ENCODE results near the gene SLC25A39. TPM values are rescaled to one million over a fixed set of nuclear protein-coding genes. Genes with fewer than 3 reads are reported as not detected.

SLC25A39 gene
- total and polyA plus RNA-seq, 2 of the 13 experiments (the other 11 are each of a cell fraction or from before 2014, with no cell fraction given) = 144 to 151 TPM

DNA sequence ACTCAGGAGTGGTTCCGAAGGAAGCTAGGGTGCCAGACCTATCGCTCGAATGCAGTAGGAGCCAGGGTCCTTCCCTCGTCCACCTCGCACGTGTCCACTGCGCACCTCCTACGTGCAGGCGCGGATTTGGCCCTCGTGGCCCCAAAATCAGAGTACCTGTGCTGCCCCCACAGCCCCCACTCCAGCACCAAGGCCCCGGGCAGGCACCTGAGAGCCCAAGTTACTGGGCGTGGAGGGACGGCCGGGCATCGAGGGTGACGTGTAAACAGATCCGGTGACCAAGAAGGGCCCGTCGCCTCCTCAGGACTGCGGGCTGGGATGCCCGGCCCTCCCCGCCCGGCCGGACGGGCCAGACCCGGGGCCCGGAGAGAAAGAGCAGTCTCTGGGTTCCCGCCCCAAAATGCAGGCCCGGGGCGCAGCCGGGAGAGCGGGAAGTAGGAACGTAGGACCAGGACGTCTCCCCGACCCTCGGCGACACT is 492 bp downstream of the SLC25A39 start (continued):
- TF ChIP-seq, protein P1, sequence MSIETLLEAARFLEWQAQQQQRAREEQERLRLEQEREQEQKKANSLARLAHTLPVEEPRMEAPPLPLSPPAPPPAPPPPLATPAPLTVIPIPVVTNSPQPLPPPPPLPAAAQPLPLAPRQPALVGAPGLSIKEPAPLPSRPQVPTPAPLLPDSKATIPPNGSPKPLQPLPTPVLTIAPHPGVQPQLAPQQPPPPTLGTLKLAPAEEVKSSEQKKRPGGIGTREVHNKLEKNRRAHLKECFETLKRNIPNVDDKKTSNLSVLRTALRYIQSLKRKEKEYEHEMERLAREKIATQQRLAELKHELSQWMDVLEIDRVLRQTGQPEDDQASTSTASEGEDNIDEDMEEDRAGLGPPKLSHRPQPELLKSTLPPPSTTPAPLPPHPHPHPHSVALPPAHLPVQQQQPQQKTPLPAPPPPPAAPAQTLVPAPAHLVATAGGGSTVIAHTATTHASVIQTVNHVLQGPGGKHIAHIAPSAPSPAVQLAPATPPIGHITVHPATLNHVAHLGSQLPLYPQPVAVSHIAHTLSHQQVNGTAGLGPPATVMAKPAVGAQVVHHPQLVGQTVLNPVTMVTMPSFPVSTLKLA (IDR thresholded peaks at IDR 0.05) = no peak
- TF ChIP-seq PPARG (CRISPR knock-in tag; conservative IDR thresholded peaks at IDR 0.05) = no peak
- peak; percentile 19; the same call in 1 of the 2 replicates for TF ChIP-seq TEAD2 (CRISPR knock-in tag; IDR thresholded peaks at IDR 0.05)
- TF ChIP-seq HOXA3 (CRISPR knock-in tag; IDR thresholded peaks at IDR 0.05) = no peak
- TF ChIP-seq POGZ (CRISPR knock-in tag; IDR thresholded peaks at IDR 0.05) = no peak
- TF ChIP-seq, protein P2, sequence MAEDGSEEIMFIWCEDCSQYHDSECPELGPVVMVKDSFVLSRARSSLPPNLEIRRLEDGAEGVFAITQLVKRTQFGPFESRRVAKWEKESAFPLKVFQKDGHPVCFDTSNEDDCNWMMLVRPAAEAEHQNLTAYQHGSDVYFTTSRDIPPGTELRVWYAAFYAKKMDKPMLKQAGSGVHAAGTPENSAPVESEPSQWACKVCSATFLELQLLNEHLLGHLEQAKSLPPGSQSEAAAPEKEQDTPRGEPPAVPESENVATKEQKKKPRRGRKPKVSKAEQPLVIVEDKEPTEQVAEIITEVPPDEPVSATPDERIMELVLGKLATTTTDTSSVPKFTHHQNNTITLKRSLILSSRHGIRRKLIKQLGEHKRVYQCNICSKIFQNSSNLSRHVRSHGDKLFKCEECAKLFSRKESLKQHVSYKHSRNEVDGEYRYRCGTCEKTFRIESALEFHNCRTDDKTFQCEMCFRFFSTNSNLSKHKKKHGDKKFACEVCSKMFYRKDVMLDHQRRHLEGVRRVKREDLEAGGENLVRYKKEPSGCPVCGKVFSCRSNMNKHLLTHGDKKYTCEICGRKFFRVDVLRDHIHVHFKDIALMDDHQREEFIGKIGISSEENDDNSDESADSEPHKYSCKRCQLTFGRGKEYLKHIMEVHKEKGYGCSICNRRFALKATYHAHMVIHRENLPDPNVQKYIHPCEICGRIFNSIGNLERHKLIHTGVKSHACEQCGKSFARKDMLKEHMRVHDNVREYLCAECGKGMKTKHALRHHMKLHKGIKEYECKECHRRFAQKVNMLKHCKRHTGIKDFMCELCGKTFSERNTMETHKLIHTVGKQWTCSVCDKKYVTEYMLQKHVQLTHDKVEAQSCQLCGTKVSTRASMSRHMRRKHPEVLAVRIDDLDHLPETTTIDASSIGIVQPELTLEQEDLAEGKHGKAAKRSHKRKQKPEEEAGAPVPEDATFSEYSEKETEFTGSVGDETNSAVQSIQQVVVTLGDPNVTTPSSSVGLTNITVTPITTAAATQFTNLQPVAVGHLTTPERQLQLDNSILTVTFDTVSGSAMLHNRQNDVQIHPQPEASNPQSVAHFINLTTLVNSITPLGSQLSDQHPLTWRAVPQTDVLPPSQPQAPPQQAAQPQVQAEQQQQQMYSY (CRISPR knock-in tag; IDR thresholded peaks at IDR 0.05) = no peak
- TF ChIP-seq MZF1 (CRISPR knock-in tag; IDR thresholded peaks at IDR 0.05; ENCODE audit: borderline replicate concordance) = no peak
- TF ChIP-seq SMC3 (IDR thresholded peaks at IDR 0.05; ENCODE audit: low read length) = no peak
- no peak; the same call in 1 of the 2 replicates for TF ChIP-seq SALL1 (CRISPR knock-in tag; IDR thresholded peaks at IDR 0.05)
- TF ChIP-seq ZFX (CRISPR knock-in tag; IDR thresholded peaks at IDR 0.05; ENCODE audit: low read depth) = no peak
- no peak for TF ChIP-seq RBAK (CRISPR knock-in tag; IDR thresholded peaks at IDR 0.05)
- no peak for TF ChIP-seq PHF5A (CRISPR knock-in tag; IDR thresholded peaks at IDR 0.05; ENCODE audit: low read depth, unreplicated experiment)
- TF ChIP-seq, protein P3, sequence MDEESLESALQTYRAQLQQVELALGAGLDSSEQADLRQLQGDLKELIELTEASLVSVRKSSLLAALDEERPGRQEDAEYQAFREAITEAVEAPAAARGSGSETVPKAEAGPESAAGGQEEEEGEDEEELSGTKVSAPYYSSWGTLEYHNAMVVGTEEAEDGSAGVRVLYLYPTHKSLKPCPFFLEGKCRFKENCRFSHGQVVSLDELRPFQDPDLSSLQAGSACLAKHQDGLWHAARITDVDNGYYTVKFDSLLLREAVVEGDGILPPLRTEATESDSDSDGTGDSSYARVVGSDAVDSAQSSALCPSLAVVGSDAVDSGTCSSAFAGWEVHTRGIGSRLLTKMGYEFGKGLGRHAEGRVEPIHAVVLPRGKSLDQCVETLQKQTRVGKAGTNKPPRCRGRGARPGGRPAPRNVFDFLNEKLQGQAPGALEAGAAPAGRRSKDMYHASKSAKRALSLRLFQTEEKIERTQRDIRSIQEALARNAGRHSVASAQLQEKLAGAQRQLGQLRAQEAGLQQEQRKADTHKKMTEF (CRISPR knock-in tag; IDR thresholded peaks at IDR 0.05) = no peak
- no peak; the same call in 1 of the 2 replicates for TF ChIP-seq ZNF121 (CRISPR knock-in tag; IDR thresholded peaks at IDR 0.05)
- peak; percentile 93; the same call in 1 of the 2 replicates for TF ChIP-seq ZNF605 (CRISPR knock-in tag; IDR thresholded peaks at IDR 0.05)
- TF ChIP-seq SAFB2 (CRISPR knock-in tag; IDR thresholded peaks at IDR 0.05; ENCODE audit: borderline replicate concordance, low read depth) = 0 out of 2 replicates have a peak, but pooled peaks have one; percentile 6
- no peak for TF ChIP-seq ISX (CRISPR knock-in tag; conservative IDR thresholded peaks at IDR 0.05)
- TF ChIP-seq, protein P4, sequence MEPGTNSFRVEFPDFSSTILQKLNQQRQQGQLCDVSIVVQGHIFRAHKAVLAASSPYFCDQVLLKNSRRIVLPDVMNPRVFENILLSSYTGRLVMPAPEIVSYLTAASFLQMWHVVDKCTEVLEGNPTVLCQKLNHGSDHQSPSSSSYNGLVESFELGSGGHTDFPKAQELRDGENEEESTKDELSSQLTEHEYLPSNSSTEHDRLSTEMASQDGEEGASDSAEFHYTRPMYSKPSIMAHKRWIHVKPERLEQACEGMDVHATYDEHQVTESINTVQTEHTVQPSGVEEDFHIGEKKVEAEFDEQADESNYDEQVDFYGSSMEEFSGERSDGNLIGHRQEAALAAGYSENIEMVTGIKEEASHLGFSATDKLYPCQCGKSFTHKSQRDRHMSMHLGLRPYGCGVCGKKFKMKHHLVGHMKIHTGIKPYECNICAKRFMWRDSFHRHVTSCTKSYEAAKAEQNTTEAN (CRISPR knock-in tag; conservative IDR thresholded peaks at IDR 0.05) = 0 out of 2 replicates have a peak, but pooled peaks have one; percentile 19
- TF ChIP-seq, protein P5, sequence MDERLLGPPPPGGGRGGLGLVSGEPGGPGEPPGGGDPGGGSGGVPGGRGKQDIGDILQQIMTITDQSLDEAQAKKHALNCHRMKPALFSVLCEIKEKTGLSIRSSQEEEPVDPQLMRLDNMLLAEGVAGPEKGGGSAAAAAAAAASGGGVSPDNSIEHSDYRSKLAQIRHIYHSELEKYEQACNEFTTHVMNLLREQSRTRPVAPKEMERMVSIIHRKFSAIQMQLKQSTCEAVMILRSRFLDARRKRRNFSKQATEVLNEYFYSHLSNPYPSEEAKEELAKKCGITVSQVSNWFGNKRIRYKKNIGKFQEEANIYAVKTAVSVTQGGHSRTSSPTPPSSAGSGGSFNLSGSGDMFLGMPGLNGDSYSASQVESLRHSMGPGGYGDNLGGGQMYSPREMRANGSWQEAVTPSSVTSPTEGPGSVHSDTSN (CRISPR knock-in tag; IDR thresholded peaks at IDR 0.05) = no peak
- no peak for TF ChIP-seq ZNF33B (CRISPR knock-in tag; IDR thresholded peaks at IDR 0.05)
- TF ChIP-seq ZFP90 (CRISPR knock-in tag; IDR thresholded peaks at IDR 0.05; ENCODE audit: borderline replicate concordance) = peak; percentile 65
- no peak for TF ChIP-seq HNRNPLL (IDR thresholded peaks at IDR 0.05; ENCODE audit: low read depth, low read length, poor library complexity, severe bottlenecking)
